Lung (tissue), 12 donors: ENCODE data around the gene AFF1. TPM values are rescaled to one million over a fixed set of nuclear protein-coding genes. Genes with fewer than 3 reads are reported as not detected.

ENCODE experiments used
- ATAC-seq: fragments of 200-7000 bp; cut with Tn5 transposase; one replicate; pipeline ENCODE4 v1.9.1; 2020; ENCODE audit warnings: moderate number of reproducible peaks; ENCODE audit not compliant: insufficient read depth, low FRiP score
- DNase-seq, 3 donors: peaks; one replicate each; pipeline ENCODE4 v3.0.0-alpha.2; 2013 to 2017
- H3K27ac ChIP-seq, 2 donors: one replicate each; pipeline ENCODE4 v1.5.1; 2013; ENCODE audit warnings: mild to moderate bottlenecking in 2 of 2, moderate library complexity in 2 of 2, control low read depth in 1 of 2, inconsistent platforms in 1 of 2, low read depth in 1 of 2, low read length in 1 of 2
- H3K27me3 ChIP-seq, 3 donors: one replicate each; pipeline ENCODE4 v1.5.1; 2013; ENCODE audit warnings: low read length in 2 of 3; ENCODE audit not compliant: control insufficient read depth in 3 of 3, insufficient read depth in 3 of 3
- H3K36me3 ChIP-seq, 4 donors: one replicate each; pipeline ENCODE4 v1.5.1; 2013; ENCODE audit warnings: low read length in 4 of 4, mild to moderate bottlenecking in 1 of 4, moderate library complexity in 1 of 4; ENCODE audit not compliant: control insufficient read depth in 4 of 4, insufficient read depth in 4 of 4
- H3K4me1 ChIP-seq, 5 donors: one replicate each; pipeline ENCODE4 v1.5.1; 2013; ENCODE audit warnings: low read length in 5 of 5, mild to moderate bottlenecking in 2 of 5, moderate library complexity in 1 of 5; ENCODE audit not compliant: control insufficient read depth in 5 of 5, insufficient read depth in 5 of 5
- H3K4me3 ChIP-seq: one replicate; pipeline ENCODE4 v1.5.1; 2013; ENCODE audit warnings: mild to moderate bottlenecking, control low read depth, moderate library complexity
- H3K9ac ChIP-seq, 2 donors: one replicate each; pipeline ENCODE4 v1.5.1; 2013; ENCODE audit warnings: low read length in 2 of 2, control low read depth in 1 of 2; ENCODE audit not compliant: insufficient read depth in 1 of 2
- H3K9me3 ChIP-seq, 4 donors: one replicate each; pipeline ENCODE4 v1.5.1; 2013; ENCODE audit warnings: low read length in 3 of 4, mild to moderate bottlenecking in 1 of 4, moderate library complexity in 1 of 4; ENCODE audit not compliant: control insufficient read depth in 4 of 4, insufficient read depth in 3 of 4
- WGBS, 2 donors: extraction: QIAGEN DNeasy Blood & Tissue Kit; methylation state at CpG; one replicate each; pipeline ENCODE4 v1.1.7; 2013; 5-methylcytosine and 5-hydroxymethylcytosine counted together
- polyA plus RNA-seq, 2 donors: library from polyadenylated mRNA; stranded (reverse); fragments of 200-250 nt; gene quantifications; one replicate each; pipeline ENCODE4 v1.2.1, GENCODE V29; 2013
- total RNA-seq, 2 donors: library from RNA; depleted of rRNA in 1 of 2; stranded (reverse); fragments of >200 nt in 1 of 2; gene quantifications; one replicate each; pipeline ENCODE4 v1.2.1, GENCODE V29; 2014 to 2021
- TF ChIP-seq, protein P1 (sequence below): IDR thresholded peaks from 2 replicates; pipeline ENCODE4 v1.5.1; 2012; ENCODE audit warnings: mild to moderate bottlenecking; ENCODE audit errors: control extremely low read depth, extremely low read depth
- donor health status: control.
- donor health status: control.
- donor health status: Bipolar disorder and iron deficiency.
- donor health status: healthy.
- donor health status: DM: yes; HTN: yes; CAD: no.

Gene AFF1
- total and polyA plus RNA-seq, 4 donors = 9.5 to 79.0 (median 35.8) TPM

- no peak overlapping the region for H3K27ac ChIP-seq
- DNase-seq (no peak), ATAC-seq (no peak)
- TF ChIP-seq, protein P1, sequence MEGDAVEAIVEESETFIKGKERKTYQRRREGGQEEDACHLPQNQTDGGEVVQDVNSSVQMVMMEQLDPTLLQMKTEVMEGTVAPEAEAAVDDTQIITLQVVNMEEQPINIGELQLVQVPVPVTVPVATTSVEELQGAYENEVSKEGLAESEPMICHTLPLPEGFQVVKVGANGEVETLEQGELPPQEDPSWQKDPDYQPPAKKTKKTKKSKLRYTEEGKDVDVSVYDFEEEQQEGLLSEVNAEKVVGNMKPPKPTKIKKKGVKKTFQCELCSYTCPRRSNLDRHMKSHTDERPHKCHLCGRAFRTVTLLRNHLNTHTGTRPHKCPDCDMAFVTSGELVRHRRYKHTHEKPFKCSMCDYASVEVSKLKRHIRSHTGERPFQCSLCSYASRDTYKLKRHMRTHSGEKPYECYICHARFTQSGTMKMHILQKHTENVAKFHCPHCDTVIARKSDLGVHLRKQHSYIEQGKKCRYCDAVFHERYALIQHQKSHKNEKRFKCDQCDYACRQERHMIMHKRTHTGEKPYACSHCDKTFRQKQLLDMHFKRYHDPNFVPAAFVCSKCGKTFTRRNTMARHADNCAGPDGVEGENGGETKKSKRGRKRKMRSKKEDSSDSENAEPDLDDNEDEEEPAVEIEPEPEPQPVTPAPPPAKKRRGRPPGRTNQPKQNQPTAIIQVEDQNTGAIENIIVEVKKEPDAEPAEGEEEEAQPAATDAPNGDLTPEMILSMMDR = no peak
- 85 to 91% methylated on average over 4 of the region's 4 CpGs for WGBS, 2 donors
- no peak overlapping the region for H3K4me3 ChIP-seq
- no peaks in the 10 kb centered on the region for H3K4me1 ChIP-seq
- no peaks in the 10 kb centered on the region for H3K9me3 ChIP-seq
- H3K36me3 ChIP-seq = peaks cover 0 to 3% (median under 1%) of the 10 kb centered on the region in 4 donors
- H3K27me3 ChIP-seq = no peaks in the 10 kb centered on the region
- H3K9ac ChIP-seq = no peak overlapping the region
Observed at GRCh38 chr4:86917212-86918039, 17.4 kb upstream of the AFF1 start.

- DNase-seq (no peak), ATAC-seq (no peak)
- no peak overlapping the region for H3K4me3 ChIP-seq
- no peaks in the 10 kb centered on the region for H3K4me1 ChIP-seq
- no peaks in the 10 kb centered on the region for H3K27me3 ChIP-seq
- H3K9me3 ChIP-seq = no peaks in the 10 kb centered on the region
- H3K9ac ChIP-seq = no peak overlapping the region
- WGBS, 2 donors = 30 to 39% methylated on average over 3 of the region's 3 CpGs
- H3K36me3 ChIP-seq = peaks cover 0 to 3% (median 0%) of the 10 kb centered on the region in 4 donors
- H3K27ac ChIP-seq = no peak overlapping the region
- TF ChIP-seq, protein P1 = no peak
Observed at GRCh38 chr4:86918539-86919072, 16.2 kb upstream of the AFF1 start.

DNA sequence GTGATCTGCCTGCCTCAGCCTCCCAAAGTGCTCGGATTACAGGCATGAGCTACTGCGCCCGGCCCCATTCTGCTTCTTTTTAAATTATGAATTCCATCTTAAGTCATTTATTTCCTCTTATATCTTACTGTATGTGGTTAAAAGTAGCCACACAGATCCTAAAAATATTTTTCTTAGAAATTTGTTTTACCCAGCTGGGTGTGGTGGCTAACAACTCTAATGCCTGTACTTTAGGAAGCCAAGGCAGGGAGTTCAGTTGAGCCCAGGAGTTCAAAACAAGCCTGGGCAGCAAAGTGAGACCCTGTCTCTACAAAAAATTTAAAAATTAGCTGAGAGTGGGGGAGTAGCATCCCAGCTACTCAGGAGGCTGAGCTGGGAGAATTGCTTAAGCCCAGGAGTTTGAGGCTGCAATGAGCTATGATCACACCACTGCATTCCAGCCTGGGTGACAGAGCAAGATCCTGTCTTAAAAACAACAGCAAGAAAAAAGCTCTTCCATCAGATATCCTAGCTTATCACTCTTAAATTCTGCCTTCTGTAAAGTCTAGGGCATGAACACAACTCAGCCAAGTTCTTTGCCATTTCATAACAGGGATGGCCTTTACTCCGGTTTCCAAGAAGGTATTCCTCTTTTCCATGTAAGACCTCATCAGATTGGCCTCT lies 15.1 kb upstream of the AFF1 start:
- no peak overlapping the region for H3K27ac ChIP-seq
- no peak overlapping the region for H3K4me3 ChIP-seq
- no peaks in the 10 kb centered on the region for H3K9me3 ChIP-seq
- no peaks in the 10 kb centered on the region for H3K27me3 ChIP-seq
- H3K9ac ChIP-seq = no peak overlapping the region
- ATAC-seq (no peak), DNase-seq (no peak)
- WGBS, 2 donors = 83 to 88% methylated on average over 4 of the region's 4 CpGs
- TF ChIP-seq, protein P1 = no peak
- peaks cover 0 to 3% (median 0%) of the 10 kb centered on the region in 4 donors for H3K36me3 ChIP-seq
- H3K4me1 ChIP-seq = peaks cover 0 to under 1% (median 0%) of the 10 kb centered on the region in 5 donors
